Uterus (tissue), 4 donors: ENCODE results near the gene SNAP29. TPM values are rescaled to one million over a fixed set of nuclear protein-coding genes. Genes with fewer than 3 reads are reported as not detected.
"Not testable (repeated sequence)": the region's sequence is repeated elsewhere in the genome, so short reads cannot be mapped to it uniquely, and the experiment has no call there.

Source experiments
- DNase-seq, 2 donors: peaks; one replicate each; pipeline ENCODE4 v3.0.0-alpha.2; 2019 to 2020
- H3K27ac ChIP-seq, 2 donors: fragments of 200-600 bp; sonication (generic); 1 replicate in 1 of 2; 2 replicates in 1 of 2; pipeline ENCODE4 v1.5.1; 2016 to 2018
- H3K27me3 ChIP-seq, 2 donors: fragments of 200-600 bp; sonication (generic); one replicate each; pipeline ENCODE4 v1.5.1; 2018 to 2019; ENCODE audit warnings: control low read depth in 1 of 2
- H3K36me3 ChIP-seq, 2 donors: fragments of 200-600 bp; sonication (generic); one replicate each; pipeline ENCODE4 v1.5.1; 2019; ENCODE audit warnings: control low read depth in 1 of 2
- H3K4me1 ChIP-seq, 2 donors: fragments of 200-600 bp; sonication (generic); one replicate each; pipeline ENCODE4 v1.5.1; 2018 to 2019; ENCODE audit warnings: control low read depth in 1 of 2
- H3K4me3 ChIP-seq, 2 donors: fragments of 200-600 bp; sonication (generic); 1 replicate in 1 of 2; 2 replicates in 1 of 2; pipeline ENCODE4 v1.5.1; 2018 to 2019; ENCODE audit warnings: mild to moderate bottlenecking in 1 of 2
- H3K9me3 ChIP-seq, 2 donors: fragments of 200-600 bp; sonication (generic); one replicate each; pipeline ENCODE4 v1.5.1; 2019; ENCODE audit warnings: control low read depth in 1 of 2
- CTCF ChIP-seq, 4 experiments: fragments of 200-600 bp in 2 of 4; fragments of 450-650 bp in 2 of 4; sonication (generic) in 2 of 4; IDR thresholded peaks; one replicate each; pipeline ENCODE4 v1.5.1; 2016 to 2019; ENCODE audit warnings: antibody characterized with exemption in 4 of 4, mild to moderate bottlenecking in 2 of 4, moderate library complexity in 1 of 4
- POLR2A ChIP-seq, 2 donors: fragments of 450-650 bp; IDR thresholded peaks; one replicate each; pipeline ENCODE4 v1.6.1; 2016; ENCODE audit warnings: antibody characterized with exemption in 2 of 2, mild to moderate bottlenecking in 1 of 2, moderate library complexity in 1 of 2
- intact Hi-C: fragments of 100-400 bp; cut with DNase I; formaldehyde crosslinking; loops from one replicate; pipeline ENCODE4 v1.15.1; 2023; ENCODE audit warnings: low total_unique reads
- total RNA-seq, 4 donors: library from RNA; depleted of rRNA in 3 of 4; stranded (reverse); fragments of >200 nt in 3 of 4; gene quantifications; one replicate each; pipeline versions ENCODE4 v1.1.0 to v1.2.4, GENCODE V29; 2014 to 2023
- donor health status: DM: yes; HTN: yes; CAD: no.

The SNAP29 gene
- total RNA-seq, 4 donors from 2014 or later: 5.3 to 33.5 (median 13.1) TPM

- no peak for DNase-seq
- H3K4me1 ChIP-seq: no peaks in the 10 kb centered on the region
- H3K36me3 ChIP-seq: no peaks in the 10 kb centered on the region
- H3K27me3 ChIP-seq: no peaks in the 10 kb centered on the region
- TF ChIP-seq CTCF (IDR thresholded peaks at IDR 0.05) (no peak), POLR2A (IDR thresholded peaks at IDR 0.05) (no peak)
- no peaks in the 10 kb centered on the region for H3K9me3 ChIP-seq
- no peak overlapping the region for H3K4me3 ChIP-seq
- H3K27ac ChIP-seq: no peak overlapping the region
- intact Hi-C loops: no loop called here
Measured at GRCh38 chr22:20889904-20890540, 31.2 kb downstream of the SNAP29 start.

- Histone ChIP-seq H3K27ac (no peak overlapping the region), H3K4me3 (no peak overlapping the region), H3K4me1 (no peaks in the 10 kb centered on the region), H3K27me3 (no peaks in the 10 kb centered on the region), H3K36me3 (no peaks in the 10 kb centered on the region), H3K9me3 (no peaks in the 10 kb centered on the region)
- intact Hi-C loops: no loop called here
- DNase-seq: no peak
- no peak for TF ChIP-seq POLR2A (IDR thresholded peaks at IDR 0.05)
- no peak for TF ChIP-seq CTCF (IDR thresholded peaks at IDR 0.05)
Measured at GRCh38 chr22:20890975-20891374, 32.2 kb downstream of the SNAP29 start.

GRCh38 chr22:20897737-20898136 lies 38.9 kb downstream of the SNAP29 start:
- H3K27me3 ChIP-seq, H3K9me3 ChIP-seq, H3K4me3 ChIP-seq, H3K4me1 ChIP-seq, DNase-seq, H3K36me3 ChIP-seq, H3K27ac ChIP-seq, intact Hi-C loops: not testable (repeated sequence)

- intact Hi-C loops: no loop called here
- Histone ChIP-seq H3K27ac (no peak overlapping the region), H3K9me3 (no peaks in the 10 kb centered on the region), H3K36me3 (no peaks in the 10 kb centered on the region), H3K4me3 (no peak overlapping the region), H3K27me3 (no peaks in the 10 kb centered on the region), H3K4me1 (no peaks in the 10 kb centered on the region)
- DNase-seq: no peak
- TF ChIP-seq CTCF (IDR thresholded peaks at IDR 0.05) (no peak), POLR2A (IDR thresholded peaks at IDR 0.05) (no peak)
Measured at GRCh38 chr22:20899827-20900423, 41.1 kb downstream of the SNAP29 start.

GRCh38 chr22:20901093-20902033 lies 42.6 kb downstream of the SNAP29 start:
- H3K9me3 ChIP-seq, H3K4me3 ChIP-seq, H3K4me1 ChIP-seq, H3K36me3 ChIP-seq, H3K27ac ChIP-seq, DNase-seq, H3K27me3 ChIP-seq, intact Hi-C loops: not testable (repeated sequence)

- Histone ChIP-seq H3K4me3 (no peak overlapping the region), H3K9me3 (no peaks in the 10 kb centered on the region), H3K4me1 (no peaks in the 10 kb centered on the region), H3K27ac (no peak overlapping the region), H3K27me3 (no peaks in the 10 kb centered on the region), H3K36me3 (no peaks in the 10 kb centered on the region)
- DNase-seq: no peak
- TF ChIP-seq POLR2A (IDR thresholded peaks at IDR 0.05) (no peak), CTCF (IDR thresholded peaks at IDR 0.05) (no peak)
- intact Hi-C loops: no loop called here
Measured at GRCh38 chr22:20903093-20903492, 44.3 kb downstream of the SNAP29 start.
